NAMALWA (cell line): Measurements from ENCODE around the gene ZNF775.

Experiments
- DNase-seq: peaks from one replicate; pipeline ENCODE4 v3.0.0-alpha.2; 2015; ENCODE audit warnings: low spot score

ZNF775 gene

GRCh38 chr7:150368884-150369747, 10.0 kb upstream of the ZNF775 start:
- peak; percentile 73 for DNase-seq

GRCh38 chr7:150369748-150370501, 9.2 kb upstream of the ZNF775 start:
- no peak for DNase-seq

GRCh38 chr7:150370612-150371071, 8.5 kb upstream of the ZNF775 start:
- no peak for DNase-seq

- no peak for DNase-seq
Measured at GRCh38 chr7:150371131-150371995, 7.8 kb upstream of the ZNF775 start.

GRCh38 chr7:150371996-150372270, 7.2 kb upstream of the ZNF775 start:
- DNase-seq, result no peak

GRCh38 chr7:150372271-150373048, 6.7 kb upstream of the ZNF775 start:
- DNase-seq, result no peak

GRCh38 chr7:150373049-150373801, 5.9 kb upstream of the ZNF775 start:
- DNase-seq, result peak; percentile 51

GRCh38 chr7:150374026-150374425, 5.1 kb upstream of the ZNF775 start:
- no peak for DNase-seq

GRCh38 chr7:150374472-150374871, 4.7 kb upstream of the ZNF775 start:
- no peak for DNase-seq

- peak; percentile 84 for DNase-seq
Measured at GRCh38 chr7:150375662-150376521, 3.2 kb upstream of the ZNF775 start.

- DNase-seq, result no peak
Measured at GRCh38 chr7:150376560-150376959, 2.6 kb upstream of the ZNF775 start.

GRCh38 chr7:150377196-150377595, 1.9 kb upstream of the ZNF775 start:
- peak; percentile 62 for DNase-seq

- no peak for DNase-seq
Measured at GRCh38 chr7:150377635-150378034, 1.5 kb upstream of the ZNF775 start.

- DNase-seq, result peak; percentile 89
Measured at GRCh38 chr7:150378115-150378852, 846 bp upstream of the ZNF775 start.

- peak; percentile 58 for DNase-seq
Measured at GRCh38 chr7:150379441-150380379, 580 bp downstream of the ZNF775 start.

GRCh38 chr7:150380463-150380862, 1.3 kb downstream of the ZNF775 start:
- no peak for DNase-seq

- no peak for DNase-seq
Measured at GRCh38 chr7:150381096-150381495, 2.0 kb downstream of the ZNF775 start.

GRCh38 chr7:150381785-150382122, 2.6 kb downstream of the ZNF775 start:
- no peak for DNase-seq
